SK-N-MC (cell line): ENCODE measurements around the gene CYP2S1.

Experiments used
- DNase-seq: peaks from one replicate; pipeline ENCODE4 v3.0.0-alpha.2; 2011; ENCODE audit warnings: low read depth, low spot score
- H3K27ac ChIP-seq: fragments of 200-600 bp; sonication (generic); 2 replicates; pipeline ENCODE4 v1.5.1; 2016; ENCODE audit warnings: mixed run types
- H3K36me3 ChIP-seq: fragments of 200-600 bp; sonication (generic); 2 replicates; pipeline ENCODE4 v1.6.1; 2017; ENCODE audit warnings: antibody characterized with exemption, low read length, mixed read lengths; ENCODE audit not compliant: insufficient read depth
- H3K4me3 ChIP-seq: fragments of 200-600 bp; sonication (generic); 2 replicates; pipeline ENCODE4 v1.5.1; 2016
- H3K9ac ChIP-seq: fragments of 200-600 bp; sonication (generic); 2 replicates; pipeline ENCODE4 v1.8.0; 2017; ENCODE audit warnings: mixed run types, mixed read lengths; ENCODE audit not compliant: insufficient read length
- H3K9me3 ChIP-seq: fragments of 200-600 bp; sonication (generic); 2 replicates; pipeline ENCODE4 v1.6.1; 2017; ENCODE audit warnings: low read depth, mild to moderate bottlenecking, antibody characterized with exemption, low read length, moderate library complexity, mixed read lengths
- EZH2 ChIP-seq: fragments of 200-600 bp; sonication (generic); IDR thresholded peaks from one replicate; pipeline ENCODE4 v1.6.1; 2017; ENCODE audit warnings: antibody characterized with exemption
- FOXP2 ChIP-seq: optimal IDR thresholded peaks from 2 replicates; pipeline ENCODE3; 2011; ENCODE audit warnings: mild to moderate bottlenecking, moderate library complexity; ENCODE audit not compliant: insufficient read depth; ENCODE audit errors: extremely low read length, control extremely low read depth
- POLR2AphosphoS5 ChIP-seq: IDR thresholded peaks from 2 replicates; pipeline ENCODE4 v1.6.1; 2012; ENCODE audit warnings: mild to moderate bottlenecking, low read depth, low read length, borderline replicate concordance

The CYP2S1 gene

DNA sequence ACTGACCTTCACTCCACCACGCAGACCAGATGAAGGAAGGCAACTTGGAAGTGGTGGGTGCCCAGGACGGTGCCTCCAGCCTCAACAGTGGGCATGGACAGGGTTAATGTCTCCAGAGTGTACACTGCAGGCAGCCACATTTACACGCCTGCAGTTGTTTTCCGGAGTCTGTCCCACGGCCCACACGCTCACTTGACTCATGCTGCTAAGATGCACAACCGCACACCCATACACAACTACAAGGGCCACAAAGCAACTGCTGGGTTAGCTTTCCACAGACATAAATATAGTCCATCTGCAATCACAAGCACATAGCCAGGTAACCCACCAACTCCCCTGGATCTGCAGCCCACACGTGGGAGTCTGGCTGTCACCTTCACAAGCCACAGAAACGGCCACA is 13.4 kb downstream of the CYP2S1 start:
- H3K9me3 ChIP-seq = no peaks in the 10 kb centered on the region
- TF ChIP-seq FOXP2 (no peak), EZH2 (no peak), POLR2AphosphoS5 (no peak)
- H3K36me3 ChIP-seq = no peaks in the 10 kb centered on the region; the same call in 1 of the 2 replicates
- H3K9ac ChIP-seq = no peak overlapping the region
- no peak for DNase-seq
- no peak overlapping the region for H3K4me3 ChIP-seq
- no peak overlapping the region for H3K27ac ChIP-seq

DNA sequence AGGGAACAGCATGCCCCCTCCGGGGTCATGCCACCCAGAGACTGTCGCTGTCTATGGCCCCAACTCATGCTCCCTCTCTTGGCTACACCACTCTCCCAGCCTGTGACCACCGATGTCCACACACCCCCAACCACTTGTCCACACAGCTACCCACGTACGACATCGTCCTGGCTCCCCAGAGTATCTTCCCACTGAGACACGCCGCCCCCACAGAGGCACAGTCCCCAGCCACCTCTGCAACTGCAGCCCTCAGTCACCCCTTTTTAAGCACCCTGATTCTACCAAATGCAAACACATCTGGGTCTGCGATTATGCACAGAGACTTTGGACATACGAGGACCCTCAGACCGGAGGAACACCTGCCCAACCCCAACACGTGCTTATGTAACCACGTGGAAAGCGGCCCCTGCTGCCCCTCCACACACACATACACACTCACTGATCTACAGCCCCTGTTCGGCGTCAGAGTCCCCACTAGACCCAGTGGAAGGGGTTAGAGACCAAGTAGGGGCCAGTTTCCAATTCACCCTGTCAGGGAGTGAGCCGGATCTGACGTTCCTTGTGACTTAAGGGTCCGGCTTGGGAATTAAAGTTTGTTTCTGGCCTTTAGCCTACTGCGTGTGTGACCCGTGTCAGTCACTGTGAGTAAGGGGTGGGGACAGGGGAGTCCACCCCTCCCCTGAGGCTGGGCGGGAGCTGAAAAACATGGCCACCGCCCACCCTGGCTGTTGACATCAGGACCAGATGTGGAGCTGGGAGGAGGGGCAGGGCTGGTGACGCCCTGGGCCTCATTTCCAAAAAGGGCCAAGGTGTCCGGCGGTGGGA is 14.1 kb downstream of the CYP2S1 start:
- Histone ChIP-seq H3K9me3 (no peaks in the 10 kb centered on the region), H3K9ac (no peak overlapping the region), H3K4me3 (no peak overlapping the region), H3K27ac (no peak overlapping the region), H3K36me3 (no peaks in the 10 kb centered on the region; the same call in 1 of the 2 replicates)
- no peak for DNase-seq
- no peak for TF ChIP-seq FOXP2
- TF ChIP-seq POLR2AphosphoS5 = no peak
- no peak for TF ChIP-seq EZH2

DNA sequence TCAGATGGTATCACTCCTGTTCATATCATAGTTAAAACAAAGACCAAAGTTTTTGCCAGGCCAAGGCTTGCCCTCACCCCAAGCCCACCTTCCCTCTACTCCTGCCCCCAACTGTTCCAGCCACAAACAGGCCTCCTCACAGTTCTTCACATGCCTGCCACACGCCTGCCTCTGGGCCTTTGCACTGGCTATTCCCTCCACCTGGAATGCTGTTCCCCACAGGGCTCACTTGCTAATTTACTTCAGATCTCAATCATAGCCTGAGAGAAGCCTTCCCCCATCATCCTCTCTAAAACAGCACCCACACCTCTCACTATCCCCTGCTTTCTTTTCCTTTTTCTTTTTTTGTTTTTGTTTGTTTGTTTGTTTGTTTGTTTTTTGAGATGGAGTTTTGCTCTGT is 21.1 kb downstream of the CYP2S1 start:
- Histone ChIP-seq H3K4me3 (no peak overlapping the region), H3K36me3 (no peaks in the 10 kb centered on the region), H3K9me3 (no peaks in the 10 kb centered on the region), H3K9ac (no peak overlapping the region), H3K27ac (no peak overlapping the region)
- DNase-seq = no peak
- TF ChIP-seq POLR2AphosphoS5 (no peak), EZH2 (no peak), FOXP2 (no peak)

DNA sequence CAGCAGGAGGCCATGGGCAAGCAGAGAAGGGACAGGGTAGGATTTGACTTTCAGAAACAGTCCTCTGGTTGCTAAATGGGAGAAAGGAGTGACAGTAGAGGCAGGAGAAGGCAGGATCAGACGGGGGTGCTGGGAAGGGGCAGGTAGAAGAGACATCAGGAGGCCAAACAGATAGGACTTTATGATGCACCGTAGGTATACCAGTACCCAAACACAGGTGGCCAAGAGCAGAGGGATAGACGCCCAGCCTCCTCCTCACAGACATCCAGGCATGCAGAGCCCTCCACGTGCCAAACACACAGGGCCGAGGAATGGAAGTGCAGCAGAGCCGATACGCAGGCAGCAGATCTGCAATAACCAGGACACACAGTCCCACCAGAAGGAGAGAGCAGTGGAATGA is 24.7 kb downstream of the CYP2S1 start:
- H3K36me3 ChIP-seq = no peaks in the 10 kb centered on the region
- DNase-seq = no peak
- H3K9me3 ChIP-seq = no peaks in the 10 kb centered on the region
- H3K9ac ChIP-seq = no peak overlapping the region
- no peak overlapping the region for H3K27ac ChIP-seq
- TF ChIP-seq EZH2 = no peak
- TF ChIP-seq FOXP2 = no peak
- no peak for TF ChIP-seq POLR2AphosphoS5
- H3K4me3 ChIP-seq = no peak overlapping the region

DNA sequence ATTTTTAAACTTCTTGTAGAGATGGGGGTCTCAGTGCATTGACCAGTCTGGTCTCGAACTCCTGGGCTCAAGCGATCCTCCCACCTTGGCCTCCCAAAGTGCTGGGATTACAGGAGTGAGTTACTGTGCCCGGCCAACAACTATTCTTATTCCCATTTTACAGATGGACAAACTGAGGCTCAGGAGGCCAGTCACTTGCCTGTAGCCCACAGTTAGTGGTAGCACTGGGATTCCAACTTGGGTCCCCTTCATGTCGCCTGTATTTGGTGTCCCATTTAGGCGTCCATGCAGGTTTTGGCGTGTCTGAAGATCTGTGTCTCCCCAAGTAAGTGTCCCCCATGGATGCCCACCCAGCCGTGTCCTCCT is 25.2 kb downstream of the CYP2S1 start:
- Histone ChIP-seq H3K36me3 (no peaks in the 10 kb centered on the region), H3K4me3 (no peak overlapping the region), H3K27ac (no peak overlapping the region), H3K9me3 (no peaks in the 10 kb centered on the region), H3K9ac (no peak overlapping the region)
- no peak for DNase-seq
- TF ChIP-seq EZH2 = no peak
- TF ChIP-seq FOXP2 = no peak
- no peak for TF ChIP-seq POLR2AphosphoS5

DNA sequence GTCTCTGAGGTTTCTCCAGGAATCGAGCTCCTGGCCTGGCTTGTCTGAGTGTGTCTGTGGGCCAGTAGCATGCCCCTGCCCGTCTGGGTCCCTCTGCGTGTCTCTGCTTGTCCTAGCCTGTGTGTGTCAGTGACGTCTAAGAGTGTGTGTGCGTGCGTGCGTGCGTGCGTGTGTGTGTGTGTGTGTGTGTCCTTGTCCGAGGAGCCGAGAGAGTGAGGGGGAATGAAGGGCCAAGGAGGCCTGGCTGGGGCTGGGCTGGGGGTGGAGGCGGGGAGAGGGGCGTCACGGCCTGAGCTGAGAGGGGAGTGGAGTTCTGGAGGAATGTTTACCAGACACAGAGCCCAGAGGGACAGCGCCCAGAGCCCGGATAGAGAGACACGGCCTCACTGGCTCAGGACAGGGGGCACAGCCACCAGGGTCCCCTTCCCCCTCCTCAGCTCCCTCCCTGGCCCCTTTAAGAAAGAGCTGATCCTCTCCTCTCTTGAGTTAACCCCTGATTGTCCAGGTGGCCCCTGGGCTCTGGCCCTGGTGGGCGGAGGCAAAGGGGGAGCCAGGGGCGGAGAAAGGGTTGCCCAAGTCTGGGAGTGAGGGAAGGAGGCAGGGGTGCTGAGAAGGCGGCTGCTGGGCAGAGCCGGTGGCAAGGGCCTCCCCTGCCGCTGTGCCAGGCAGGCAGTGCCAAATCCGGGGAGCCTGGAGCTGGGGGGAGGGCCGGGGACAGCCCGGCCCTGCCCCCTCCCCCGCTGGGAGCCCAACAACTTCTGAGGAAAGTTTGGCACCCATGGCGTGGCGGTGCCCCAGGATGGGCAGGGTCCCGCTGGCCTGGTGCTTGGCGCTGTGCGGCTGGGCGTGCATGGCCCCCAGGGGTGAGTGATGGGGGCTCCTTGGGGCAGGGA is 25.8 kb downstream of the CYP2S1 start, which contains the start of gene AXL:
AXL (plus strand) TSS at position 609 of the 893 bp plus-strand sequence; CDS start at position 779, 170 bp downstream.
- H3K9ac ChIP-seq = no peak within 1 kb of the TSS

DNA sequence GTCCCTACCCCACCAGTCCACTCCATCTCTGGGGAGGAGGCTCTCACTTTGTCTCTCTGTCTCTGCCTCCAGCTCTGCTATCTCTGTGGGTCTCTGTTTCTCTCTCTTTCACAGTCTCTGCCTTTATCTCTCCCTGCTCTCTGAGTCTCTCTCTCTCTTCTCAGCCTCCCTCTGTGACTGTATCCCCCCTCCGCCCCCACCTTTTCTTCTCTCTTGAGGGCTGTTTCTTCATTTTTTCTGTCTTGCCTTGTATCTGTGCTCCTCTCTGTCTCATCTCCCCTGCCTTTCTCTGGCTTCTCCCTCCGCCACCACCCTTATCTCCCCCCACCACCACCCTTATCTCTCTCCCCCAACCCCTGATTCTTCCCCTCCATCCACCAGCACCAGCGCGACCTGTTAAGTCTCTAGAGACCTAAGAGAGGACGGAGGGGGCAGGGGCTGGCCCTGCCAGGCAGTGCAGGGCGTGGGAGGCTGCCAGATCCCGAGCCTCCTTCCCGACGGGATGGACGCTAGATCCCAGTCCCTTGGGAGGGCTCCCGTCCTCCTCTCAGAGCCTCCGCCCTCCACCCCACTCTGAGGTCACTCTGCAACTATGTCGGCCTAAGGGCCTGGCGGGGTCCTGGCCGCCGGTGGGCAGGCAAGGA is 27.0 kb downstream of the CYP2S1 start:
- Histone ChIP-seq H3K4me3 (no peak overlapping the region), H3K9ac (no peak overlapping the region), H3K36me3 (no peaks in the 10 kb centered on the region), H3K27ac (no peak overlapping the region), H3K9me3 (no peaks in the 10 kb centered on the region)
- DNase-seq = no peak
- TF ChIP-seq FOXP2 (no peak), EZH2 (no peak), POLR2AphosphoS5 (no peak)

More for the DNA sequence above, 25.8 kb downstream of the CYP2S1 start, which contains the start of gene AXL:
- no peak within 1 kb of the TSS for H3K27ac ChIP-seq
- H3K9me3 ChIP-seq = no peaks in the 10 kb centered on the region
- no peaks in the 10 kb centered on the region for H3K36me3 ChIP-seq
- no peak for DNase-seq
- TF ChIP-seq POLR2AphosphoS5 = no peak
- no peak for TF ChIP-seq EZH2
- no peak for TF ChIP-seq FOXP2
- no peak within 1 kb of the TSS for H3K4me3 ChIP-seq

DNA sequence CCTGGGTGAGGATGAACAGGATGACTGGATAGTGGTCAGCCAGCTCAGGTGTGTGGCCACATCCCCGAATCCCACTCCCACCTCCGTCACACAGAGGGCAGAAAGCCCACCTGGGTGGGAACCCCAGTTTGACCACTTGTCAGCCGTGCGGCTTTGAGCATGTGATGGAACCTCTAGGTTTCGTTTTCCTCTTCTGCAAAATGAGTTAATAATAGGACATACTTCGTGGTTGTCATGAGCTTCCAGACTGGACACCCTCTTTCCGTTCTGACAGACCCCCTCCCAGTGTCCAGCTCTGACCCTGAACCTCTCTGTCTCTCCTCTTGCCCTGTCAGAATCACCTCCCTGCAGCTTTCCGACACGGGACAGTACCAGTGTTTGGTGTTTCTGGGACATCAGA is 27.8 kb downstream of the CYP2S1 start:
- no peak overlapping the region for H3K4me3 ChIP-seq
- no peaks in the 10 kb centered on the region for H3K36me3 ChIP-seq
- H3K9me3 ChIP-seq = no peaks in the 10 kb centered on the region
- H3K27ac ChIP-seq = no peak overlapping the region
- no peak for DNase-seq
- TF ChIP-seq POLR2AphosphoS5 (no peak), EZH2 (no peak), FOXP2 (no peak)
- no peak overlapping the region for H3K9ac ChIP-seq
